Breast epithelium (tissue), 3 donors: ENCODE measurements around the gene SPDEF.

Source experiments
- CTCF ChIP-seq, 3 donors: fragments of 450-650 bp; IDR thresholded peaks; one replicate each; pipeline ENCODE4 v1.5.1; 2016 to 2017; ENCODE audit warnings: antibody characterized with exemption in 3 of 3, mild to moderate bottlenecking in 3 of 3, moderate library complexity in 3 of 3
- POLR2A ChIP-seq: fragments of 450-650 bp; IDR thresholded peaks from one replicate; pipeline ENCODE4 v1.6.1; 2016; ENCODE audit warnings: antibody characterized with exemption, mild to moderate bottlenecking, moderate library complexity
- POLR2AphosphoS5 ChIP-seq, 3 donors: sonication (generic); formaldehyde crosslinking; IDR thresholded peaks; one replicate each; pipeline ENCODE4 v1.6.1; 2017; ENCODE audit warnings: antibody characterized with exemption in 3 of 3

DNA sequence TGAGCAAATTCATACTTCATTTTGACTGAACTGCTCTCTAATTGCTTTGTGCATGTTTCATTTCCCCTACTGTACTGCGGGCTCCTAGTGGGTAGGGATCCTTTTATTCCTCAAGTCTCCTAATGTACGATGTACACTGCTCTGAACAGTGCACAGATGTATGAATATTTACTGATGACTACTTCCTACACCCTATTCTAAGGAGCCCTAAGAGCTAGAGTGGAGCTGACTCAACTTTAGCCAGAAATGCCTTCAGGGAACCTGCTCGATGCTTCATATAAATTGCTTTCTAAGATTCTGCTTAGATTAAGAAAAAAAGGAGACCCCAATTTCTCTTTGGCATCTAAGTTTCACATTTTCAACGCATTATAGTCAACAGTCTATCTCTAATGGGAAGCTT, 47.6 kb upstream of the SPDEF start:
- TF ChIP-seq POLR2AphosphoS5 (IDR thresholded peaks at IDR 0.05) (no peak), CTCF (IDR thresholded peaks at IDR 0.05) (no peak), POLR2A (no peak)
